Fibroblast of lung (primary cell): ENCODE results near the gene INF2. TPM values are rescaled to one million over a fixed set of nuclear protein-coding genes. Genes with fewer than 3 reads are reported as not detected.
A peak's percentile ranks its signal among the peaks of the same experiment; 100 is the strongest.

ENCODE experiments used
- DNase-seq, 2 donors: peaks; one replicate each; pipeline versions ENCODE4 v3.0.0 to v3.0.0-alpha.2; 2010; ENCODE audit warnings: low read depth in 2 of 2
- H2AFZ ChIP-seq: 2 replicates; pipeline ENCODE4 v1.5.1; 2012; ENCODE audit warnings: low read length, control low read depth, inconsistent platforms
- H3K27ac ChIP-seq: 2 replicates; pipeline ENCODE4 v1.5.1; 2011; ENCODE audit warnings: low read length, control low read depth; ENCODE audit not compliant: insufficient read depth
- H3K27me3 ChIP-seq: 2 replicates; pipeline ENCODE4 v1.5.1; 2011; ENCODE audit warnings: mild to moderate bottlenecking, low read length; ENCODE audit not compliant: control insufficient read depth, insufficient read depth
- H3K36me3 ChIP-seq: 2 replicates; pipeline ENCODE4 v1.5.1; 2011; ENCODE audit warnings: low read length; ENCODE audit not compliant: control insufficient read depth, insufficient read depth
- H3K4me1 ChIP-seq: 2 replicates; pipeline ENCODE4 v1.5.1; 2011; ENCODE audit warnings: low read length; ENCODE audit not compliant: control insufficient read depth, insufficient read depth; ENCODE audit errors: extremely low read depth
- H3K4me2 ChIP-seq: 2 replicates; pipeline ENCODE4 v1.5.1; 2011; ENCODE audit warnings: low read length, control low read depth; ENCODE audit not compliant: insufficient read depth; ENCODE audit errors: extremely low read depth
- H3K4me3 ChIP-seq, 4 experiments: fragments of 200-600 bp in 1 of 4; sonication (generic) in 1 of 4; replicated peaks in 1 of 4; 2 replicates each; pipeline ENCODE4 v1.5.1; 2011 to 2016; ENCODE audit warnings: low read length in 4 of 4, low read depth in 3 of 4, mild to moderate bottlenecking in 3 of 4, control low read depth in 2 of 4, inconsistent platforms in 1 of 4, mixed read lengths in 1 of 4; ENCODE audit not compliant: insufficient read depth in 1 of 4; ENCODE audit errors: control extremely low read depth in 1 of 4
- H3K79me2 ChIP-seq: 2 replicates; pipeline ENCODE4 v1.5.1; 2012; ENCODE audit warnings: mild to moderate bottlenecking, low read length, inconsistent platforms; ENCODE audit not compliant: control insufficient read depth, insufficient read depth
- H3K9ac ChIP-seq: 2 replicates; pipeline ENCODE4 v1.5.1; 2011; ENCODE audit warnings: mild to moderate bottlenecking, low read length, control low read depth; ENCODE audit not compliant: insufficient read depth
- H3K9me3 ChIP-seq: 2 replicates; pipeline ENCODE4 v1.5.1; 2012; ENCODE audit warnings: low read depth, low read length; ENCODE audit not compliant: control insufficient read depth, insufficient read depth
- H4K20me1 ChIP-seq: 2 replicates; pipeline ENCODE4 v1.5.1; 2011; ENCODE audit warnings: low read length; ENCODE audit not compliant: control insufficient read depth, insufficient read depth; ENCODE audit errors: extremely low read depth
- CTCF ChIP-seq, 2 donors: IDR thresholded peaks in 1 of 2; conservative IDR thresholded peaks in 1 of 2; 1 replicate in 1 of 2; 2 replicates in 1 of 2; pipeline ENCODE4 v1.5.1; 2011 to 2012; ENCODE audit warnings: low read length in 2 of 2, control low read depth in 1 of 2, inconsistent platforms in 1 of 2, low read depth in 1 of 2, mild to moderate bottlenecking in 1 of 2
- EZH2 ChIP-seq: IDR thresholded peaks from 2 replicates; pipeline ENCODE4 v1.5.1; 2012; ENCODE audit warnings: low read length, control low read depth, mild to moderate bottlenecking; ENCODE audit errors: missing control alignments
- polyA plus RNA-seq, 2 donors: library from polyadenylated mRNA; depleted of rRNA in 1 of 2; stranded (reverse) in 1 of 2; unstranded in 1 of 2; fragments of >200 nt; gene quantifications; 2 replicates each; pipeline ENCODE4 v1.2.1, GENCODE V29; 2011 to 2012; ENCODE audit warnings: missing spikeins in 1 of 2
- total RNA-seq: library from RNA; depleted of rRNA; stranded (reverse); fragments of >200 nt; gene quantifications from 2 replicates; pipeline ENCODE4 v1.2.1, GENCODE V29; 2014

Gene INF2
- total and polyA plus RNA-seq, 2 donors (not counting 1 experiment from before 2014, with no cell fraction given), result 19.8 to 50.9 TPM

DNA sequence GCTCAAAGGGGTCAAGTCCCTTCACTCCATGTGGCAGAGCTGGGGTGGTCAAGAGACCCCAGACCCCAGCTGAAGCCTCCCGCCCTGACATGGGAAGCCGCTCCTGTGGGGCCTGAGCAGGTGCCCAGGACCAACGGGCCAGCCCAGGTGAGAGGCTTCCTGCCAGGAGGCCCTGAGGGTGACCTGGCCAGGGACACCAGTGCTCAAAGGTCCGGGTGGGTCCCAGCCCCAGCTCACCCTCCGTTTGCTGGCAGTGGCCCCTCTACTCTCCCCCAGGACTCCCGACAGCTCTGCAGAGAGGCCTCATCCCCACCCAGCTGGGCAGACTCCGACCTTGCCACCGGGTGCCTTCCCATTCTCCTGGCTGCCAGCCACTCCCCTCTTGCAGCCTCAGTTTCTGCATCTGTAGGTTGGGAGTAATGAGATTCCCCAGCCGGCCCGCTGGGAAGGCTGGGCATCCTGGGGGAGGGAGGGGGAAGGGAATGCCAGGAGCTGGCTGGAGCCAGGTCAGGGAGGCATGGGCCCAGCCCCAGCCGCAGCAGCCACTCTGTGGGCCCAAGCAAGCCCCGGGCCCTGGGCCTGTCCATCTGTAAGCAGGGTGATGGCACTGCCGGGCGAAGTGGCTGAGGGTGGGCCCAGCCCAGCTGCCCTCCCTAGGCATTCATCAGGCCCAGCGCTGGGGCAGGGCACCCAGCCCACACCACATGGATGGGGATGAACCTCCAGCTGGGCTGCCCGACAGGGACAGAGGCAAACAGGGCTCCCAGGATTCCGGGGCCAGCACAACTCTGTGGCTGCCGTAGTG, 10.3 kb upstream of the INF2 start:
- Histone ChIP-seq H3K4me1 (peaks cover 40% of the 10 kb centered on the region), H3K27ac (peak overlapping the region; percentile 83), H2AFZ (no peak overlapping the region), H3K4me2 (no peak overlapping the region), H4K20me1 (no peaks in the 10 kb centered on the region), H3K79me2 (no peaks in the 10 kb centered on the region), H3K9ac (no peak overlapping the region), H3K9me3 (no peaks in the 10 kb centered on the region), H3K36me3 (no peaks in the 10 kb centered on the region), H3K27me3 (no peaks in the 10 kb centered on the region), H3K4me3 (no peak overlapping the region)
- no peak for TF ChIP-seq CTCF (conservative IDR thresholded peaks at IDR 0.05 in 1 of 2, IDR thresholded peaks at IDR 0.05 in 1 of 2; ENCODE audit: low read depth in 1 of 2, low read length in 2 of 2)
- no peak for TF ChIP-seq EZH2
- no peak for DNase-seq

- Histone ChIP-seq H4K20me1 (no peaks in the 10 kb centered on the region), H3K79me2 (no peaks in the 10 kb centered on the region), H3K4me2 (peak overlapping the region; percentile 41), H3K4me3 (peak overlapping the region in 1 of 4 experiments; percentile 22), H3K27me3 (no peaks in the 10 kb centered on the region), H3K9me3 (no peaks in the 10 kb centered on the region), H2AFZ (no peak overlapping the region), H3K9ac (peak overlapping the region; percentile 65), H3K4me1 (peaks cover 40% of the 10 kb centered on the region), H3K36me3 (no peaks in the 10 kb centered on the region), H3K27ac (peak overlapping the region; percentile 96)
- TF ChIP-seq CTCF (conservative IDR thresholded peaks at IDR 0.05 in 1 of 2, IDR thresholded peaks at IDR 0.05 in 1 of 2; ENCODE audit: low read depth in 1 of 2, low read length in 2 of 2), result no peak
- no peak for TF ChIP-seq EZH2
- peak; percentile 75 to 87 for DNase-seq
These were observed 9.2 kb upstream of the INF2 start for GRCh38 chr14:104680056-104680805.
